HG03378 (cell line): Measurements from ENCODE around the gene SCAMP3.

Source experiments
- ATAC-seq: cut with Tn5 transposase; IDR thresholded peaks from one replicate; pipeline ENCODE4 v1.9.1; 2021; ENCODE audit warnings: mild to moderate bottlenecking, moderate library complexity; ENCODE audit not compliant: unreplicated experiment

Gene SCAMP3

DNA sequence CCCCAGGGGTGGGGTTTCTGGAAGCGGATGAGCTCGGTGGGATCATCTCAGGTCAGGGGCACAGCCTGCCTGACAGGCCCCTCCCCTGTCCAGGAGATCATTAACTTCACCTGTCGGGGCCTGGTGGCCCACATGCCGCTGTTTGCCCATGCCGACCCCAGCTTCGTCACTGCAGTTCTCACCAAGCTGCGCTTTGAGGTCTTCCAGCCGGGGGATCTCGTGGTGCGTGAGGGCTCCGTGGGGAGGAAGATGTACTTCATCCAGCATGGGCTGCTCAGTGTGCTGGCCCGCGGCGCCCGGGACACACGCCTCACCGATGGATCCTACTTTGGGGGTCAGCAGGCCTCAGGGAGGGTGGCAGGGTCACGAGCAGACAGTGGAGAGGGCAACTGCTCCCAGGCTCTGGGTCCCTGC, 23.5 kb upstream of the SCAMP3 start:
- no peak for ATAC-seq

- no peak for ATAC-seq
These were observed 22.9 kb upstream of the SCAMP3 start for GRCh38 chr1:155285063-155285462.

DNA sequence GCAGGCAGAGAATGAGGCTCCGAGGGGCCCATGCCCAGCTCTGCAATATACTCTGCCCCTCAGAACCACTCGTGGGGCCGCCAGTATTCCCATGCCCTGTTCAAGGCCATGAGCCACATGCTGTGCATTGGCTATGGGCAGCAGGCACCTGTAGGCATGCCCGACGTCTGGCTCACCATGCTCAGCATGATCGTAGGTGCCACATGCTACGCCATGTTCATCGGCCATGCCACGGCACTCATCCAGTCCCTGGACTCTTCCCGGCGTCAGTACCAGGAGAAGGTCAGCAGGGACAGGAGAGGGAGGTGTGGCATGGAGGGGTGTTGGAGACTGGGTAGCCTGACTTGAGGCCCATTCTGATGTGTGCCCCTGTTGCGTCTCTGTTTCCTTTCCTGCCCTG, 22.3 kb upstream of the SCAMP3 start:
- no peak for ATAC-seq

- ATAC-seq, result no peak
These were observed 20.4 kb upstream of the SCAMP3 start for GRCh38 chr1:155282488-155283091.

- ATAC-seq, result no peak
These were observed 17.1 kb upstream of the SCAMP3 start for GRCh38 chr1:155279268-155279667.

DNA sequence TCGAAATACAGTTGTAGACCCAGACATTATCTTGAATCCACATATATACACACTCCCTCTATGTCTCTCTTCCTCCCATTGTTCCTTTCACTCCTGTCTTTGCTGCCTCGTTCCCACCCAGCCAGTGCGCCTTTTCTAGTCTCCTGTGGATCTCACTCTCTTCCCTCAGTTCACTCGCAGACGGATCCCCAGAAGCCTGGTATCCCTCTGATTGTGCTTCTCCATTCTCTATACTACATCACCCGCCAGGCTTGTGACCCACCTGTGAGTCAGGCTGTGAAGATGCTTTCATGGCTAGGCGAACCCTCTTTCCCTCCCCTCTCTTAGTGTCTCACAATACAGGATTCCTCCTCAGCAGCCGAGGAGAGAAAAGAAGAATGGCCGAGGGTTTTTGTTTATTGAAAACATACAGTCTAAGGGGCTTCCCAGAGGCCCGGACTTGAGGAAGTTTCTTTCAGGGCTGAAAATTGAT, 16.6 kb upstream of the SCAMP3 start:
- ATAC-seq, result no peak

DNA sequence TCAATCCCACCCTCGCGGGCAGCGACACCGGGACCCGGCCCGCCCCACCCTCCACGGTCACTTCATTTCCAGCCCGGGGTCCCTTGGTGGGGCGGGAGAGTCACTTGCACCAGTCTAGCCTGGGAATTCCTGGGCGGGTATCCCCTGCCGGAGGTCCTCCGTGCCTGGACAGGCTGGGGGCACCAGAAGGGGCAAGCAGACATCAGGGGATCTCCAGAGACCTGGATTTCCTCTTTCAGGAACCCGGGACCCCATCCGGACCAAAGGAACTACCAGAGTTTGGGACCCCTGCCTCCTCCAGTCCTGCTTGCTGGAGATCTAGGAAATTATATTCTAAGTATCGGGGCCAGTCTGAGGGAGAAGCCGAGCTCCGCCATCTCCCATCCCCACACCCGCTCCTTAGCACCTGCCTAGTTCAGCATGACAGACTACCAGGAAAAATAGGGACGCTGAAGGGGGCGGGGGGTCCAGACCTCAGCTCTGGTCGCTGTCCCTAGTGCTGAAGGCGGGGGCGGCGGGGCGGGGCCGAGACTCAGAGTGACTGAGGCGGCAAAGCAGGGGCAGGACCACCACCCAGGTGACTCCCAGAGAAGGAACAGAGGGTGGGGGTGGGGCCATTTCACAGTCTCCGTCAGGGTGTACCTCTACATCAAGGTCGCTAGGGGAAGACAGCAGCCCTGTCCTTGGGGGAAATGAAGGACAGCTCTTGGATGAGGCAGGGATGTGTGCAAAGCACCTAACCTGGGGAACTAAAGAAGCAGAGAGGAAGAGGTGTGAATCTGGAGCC, 15.9 kb upstream of the SCAMP3 start:
- no peak for ATAC-seq

- ATAC-seq, result peak; percentile 56
These were observed 15.1 kb upstream of the SCAMP3 start, which contains the start of gene HCN3 for GRCh38 chr1:155277070-155277901. Gene HCN3 (plus strand): TSS chr1:155277463. CDS start chr1:155277591, 128 bp downstream.

DNA sequence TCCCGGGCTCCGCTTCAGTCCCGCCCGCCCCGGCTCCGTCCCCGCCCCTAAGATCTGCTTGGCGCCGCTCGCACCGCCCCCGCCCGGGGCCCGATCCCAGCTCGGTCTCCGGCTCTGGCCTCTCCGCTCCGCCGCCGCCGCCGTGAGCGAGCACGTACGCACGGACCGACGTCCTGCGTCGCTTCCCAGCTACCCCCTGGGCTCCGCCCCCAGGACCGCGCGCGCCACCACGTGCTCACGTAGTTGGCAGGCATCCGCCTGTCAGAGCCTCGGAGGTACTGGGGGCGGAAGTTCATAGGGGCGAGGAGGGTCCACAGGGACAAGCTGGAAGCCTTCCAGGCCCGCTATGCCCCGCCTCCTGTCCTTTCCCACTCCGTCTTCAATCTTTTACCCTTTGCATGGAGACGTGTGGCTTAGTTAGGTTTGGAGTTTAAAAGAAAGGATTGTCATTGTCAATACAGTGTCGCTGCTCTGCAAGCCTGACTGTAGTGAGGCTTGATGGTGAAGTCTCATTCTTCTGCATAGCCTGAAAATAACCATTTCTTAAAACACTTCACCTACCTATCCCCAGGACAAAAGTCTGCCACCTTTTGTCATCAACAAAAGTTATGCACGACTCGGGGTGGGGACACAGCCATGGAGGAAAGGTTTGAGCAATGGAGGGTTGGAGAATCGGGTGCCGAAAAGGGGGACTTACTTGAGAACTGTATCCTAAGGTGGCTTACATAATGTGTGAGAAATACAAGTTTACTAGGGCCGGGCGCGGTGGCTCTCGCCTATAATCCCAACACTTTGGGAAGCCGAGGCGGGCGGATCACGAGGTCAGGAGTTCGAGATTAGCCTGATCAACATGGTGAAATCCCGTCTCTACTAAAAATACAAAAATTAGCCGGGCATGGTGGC, 11.4 kb upstream of the SCAMP3 start, which contains the start of gene CLK2:
CLK2 (minus strand) TSS at position 162 of the 903 bp plus-strand sequence. CDS start 2,527 bp downstream, outside the sequence.
- peak; percentile 62 for ATAC-seq

- ATAC-seq, result peak; percentile 13
These were observed 10.5 kb upstream of the SCAMP3 start for GRCh38 chr1:155272466-155273342.

- no peak for ATAC-seq
These were observed 7.2 kb upstream of the SCAMP3 start for GRCh38 chr1:155269381-155269780.

- ATAC-seq, result no peak
These were observed 6.5 kb upstream of the SCAMP3 start for GRCh38 chr1:155268630-155269029.

DNA sequence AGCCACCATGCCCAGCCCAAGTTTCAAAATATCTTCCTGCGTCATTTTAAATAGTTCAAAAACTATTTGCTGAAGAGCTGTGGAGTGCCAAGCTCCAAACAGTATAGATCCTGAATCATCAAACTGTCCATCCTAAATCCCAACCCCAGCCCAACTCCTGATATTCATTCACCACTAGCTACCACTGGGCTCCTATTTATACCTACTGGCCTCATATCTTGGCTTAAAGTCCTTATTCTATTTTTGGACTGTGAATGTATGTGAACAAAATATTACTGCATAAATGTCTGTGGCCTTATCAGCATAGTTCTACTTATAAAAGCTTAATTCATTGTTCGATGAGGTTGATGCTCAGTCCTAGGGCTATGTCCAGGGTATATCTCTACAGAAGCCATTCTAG, 5.2 kb upstream of the SCAMP3 start:
- no peak for ATAC-seq

DNA sequence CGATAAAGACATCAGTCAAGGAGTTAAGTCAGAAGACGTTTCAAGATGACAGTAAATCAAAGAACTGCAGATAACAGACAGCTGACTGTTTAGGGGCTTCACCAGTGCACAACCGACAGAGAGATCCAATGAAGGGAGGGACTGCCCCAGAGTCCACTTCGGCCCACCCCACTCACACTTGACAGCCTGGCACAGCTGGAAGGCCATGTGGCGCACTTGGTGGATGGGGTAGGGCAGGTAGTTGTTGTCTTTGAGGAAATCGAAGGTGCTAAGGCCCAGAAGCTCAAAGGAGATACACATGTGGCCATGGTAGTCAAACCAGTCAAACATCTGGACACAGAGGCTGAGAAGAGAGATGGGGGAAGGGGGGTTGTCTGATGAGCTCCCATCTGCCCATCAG, 4.4 kb upstream of the SCAMP3 start:
- no peak for ATAC-seq

GRCh38 chr1:155263067-155263466, 907 bp upstream of the SCAMP3 start:
- ATAC-seq, result no peak

DNA sequence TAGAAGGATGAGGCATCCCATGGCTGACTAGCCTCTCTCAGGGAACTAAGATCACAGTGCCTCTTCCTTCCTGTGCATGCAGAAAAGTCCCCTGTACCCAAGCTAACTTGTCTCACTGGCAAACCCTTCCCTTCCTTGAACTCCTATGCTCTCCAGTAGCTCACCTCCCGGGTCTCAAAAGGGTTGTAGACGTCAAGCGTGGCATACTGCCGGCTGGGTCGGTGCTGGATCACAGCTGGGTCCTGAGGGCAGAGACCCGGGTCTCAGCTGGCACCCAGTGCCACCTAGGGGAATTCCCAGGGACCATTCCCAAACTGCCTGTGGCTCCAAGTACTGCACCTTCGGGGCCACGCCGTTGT, 688 bp downstream of the SCAMP3 start:
- ATAC-seq, result no peak

DNA sequence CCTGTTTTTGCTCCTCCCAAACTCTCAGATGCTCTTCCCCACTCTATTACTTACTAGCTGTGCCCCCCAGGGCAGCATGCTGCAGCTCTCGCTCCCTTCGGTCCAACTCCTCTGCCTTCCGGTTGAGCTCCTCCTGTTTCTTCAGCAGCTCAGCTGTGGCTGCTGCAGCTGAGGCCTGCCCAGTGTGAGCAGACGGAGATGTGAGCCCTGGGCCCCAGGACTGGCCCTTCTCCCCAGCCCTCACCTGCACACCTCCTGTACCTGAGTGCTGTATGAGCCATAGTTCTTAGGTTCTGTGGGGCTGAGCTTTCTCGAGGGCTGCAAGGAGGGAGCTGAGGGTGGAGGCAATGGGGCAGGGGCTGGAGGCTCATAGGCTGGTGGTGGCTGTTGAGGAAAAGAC, 1.9 kb downstream of the SCAMP3 start:
- no peak for ATAC-seq

- ATAC-seq, result no peak
These were observed 5.9 kb downstream of the SCAMP3 start for GRCh38 chr1:155256058-155256852.
